Measurements from ENCODE around the gene EFCAB14. TPM values are rescaled to one million over a fixed set of nuclear protein-coding genes. Genes with fewer than 3 reads are reported as not detected.
"Not testable (repeated sequence)": the region's sequence is repeated elsewhere in the genome, so short reads cannot be mapped to it uniquely, and the experiment has no call there.

The EFCAB14 gene
- total and polyA plus RNA-seq, 5 experiments from 2014 or later: 75.9 to 99.5 (median 88.7) TPM

- peaks cover 29 to 45% (median 42%) of the 10 kb centered on the region in 4 donors for H3K4me1 Mint-ChIP-seq
- POLR2A ChIA-PET: interaction anchor here (0.5 to 1.9 kb wide), 6 partner anchors 51 to 1032 kb away, joined by 3 to 7 read pairs (median 4); partner anchors contain the start of genes ATPAF1, MKNK1, MOB3C and TMEM69
- H3K9me3 Mint-ChIP-seq: no peaks in the 10 kb centered on the region
- DNase-seq (no peak), ATAC-seq (no peak)
- H3K36me3 Mint-ChIP-seq: peaks cover 0 to 28% (median 0%) of the 10 kb centered on the region in 3 donors
- peak overlapping the region; percentile 81 to 93 (median 87) for H3K4me3 Mint-ChIP-seq
- H3K27me3 Mint-ChIP-seq: no peaks in the 10 kb centered on the region
- peak overlapping the region; percentile 78 to 95 (median 90) for H3K27ac Mint-ChIP-seq
Observed at GRCh38 chr1:46719689-46720088, 775 bp upstream of the EFCAB14 start.

- H3K27ac Mint-ChIP-seq: peak overlapping the region; percentile 78 to 95 (median 90)
- H3K36me3 Mint-ChIP-seq: peaks cover 0 to 39% (median 0%) of the 10 kb centered on the region in 3 donors
- H3K27me3 Mint-ChIP-seq: no peaks in the 10 kb centered on the region
- H3K4me3 Mint-ChIP-seq: peak overlapping the region; percentile 81 to 94 (median 90)
- H3K9me3 Mint-ChIP-seq: no peaks in the 10 kb centered on the region
- ATAC-seq (no peak), DNase-seq (no peak)
- peaks cover 31 to 47% (median 44%) of the 10 kb centered on the region in 4 donors for H3K4me1 Mint-ChIP-seq
- POLR2A ChIA-PET: interaction anchor here (1.4 to 1.9 kb wide), 3 partner anchors 50 to 114 kb away, joined by 4 to 7 read pairs (median 5); partner anchors contain the start of genes ATPAF1, MKNK1 and MOB3C
Observed at GRCh38 chr1:46718340-46718726, 581 bp downstream of the EFCAB14 start.

GRCh38 chr1:46717654-46718053 lies 1.3 kb downstream of the EFCAB14 start:
- Mint-ChIP-seq H3K27ac (peak overlapping the region; percentile 11 to 95 (median 90)), H3K4me3 (peak overlapping the region; percentile 81 to 94 (median 90)), H3K27me3 (no peaks in the 10 kb centered on the region), H3K9me3 (no peaks in the 10 kb centered on the region), H3K36me3 (peaks cover 0 to 45% (median 0%) of the 10 kb centered on the region in 3 donors), H3K4me1 (peaks cover 30 to 47% (median 44%) of the 10 kb centered on the region in 4 donors)
- ATAC-seq: no peak
- no peak for DNase-seq
- POLR2A ChIA-PET: no interaction called here

- Mint-ChIP-seq H3K27ac (peak overlapping the region in 1 of 10 donors; percentile 34), H3K4me3 (no peak overlapping the region), H3K36me3 (peaks cover 0 to 69% (median 2%) of the 10 kb centered on the region in 3 donors), H3K9me3 (no peaks in the 10 kb centered on the region), H3K27me3 (no peaks in the 10 kb centered on the region), H3K4me1 (peaks cover 32 to 51% (median 50%) of the 10 kb centered on the region in 4 donors)
- DNase-seq (no peak), ATAC-seq (no peak)
- POLR2A ChIA-PET: no interaction called here
Observed at GRCh38 chr1:46714976-46715375, 3.9 kb downstream of the EFCAB14 start.

GRCh38 chr1:46708121-46708520 lies 10.8 kb downstream of the EFCAB14 start:
- no peak for DNase-seq
- no peak for ATAC-seq
- POLR2A ChIA-PET: no interaction called here
- H3K4me1 Mint-ChIP-seq: peaks cover 13 to 42% (median 27%) of the 10 kb centered on the region in 4 donors
- no peak overlapping the region for H3K4me3 Mint-ChIP-seq
- H3K27me3 Mint-ChIP-seq: no peaks in the 10 kb centered on the region
- peaks cover 0 to 87% (median 26%) of the 10 kb centered on the region in 3 donors for H3K36me3 Mint-ChIP-seq
- H3K9me3 Mint-ChIP-seq: no peaks in the 10 kb centered on the region
- H3K27ac Mint-ChIP-seq: no peak overlapping the region

- POLR2A ChIA-PET: no interaction called here
- H3K4me1 Mint-ChIP-seq: peaks cover 21 to 61% (median 30%) of the 10 kb centered on the region in 4 donors
- H3K27ac Mint-ChIP-seq: peak overlapping the region in 2 of 10 donors; percentile 8 to 38
Observed at GRCh38 chr1:46705408-46705807, 13.5 kb downstream of the EFCAB14 start.

GRCh38 chr1:46703927-46704641 lies 14.8 kb downstream of the EFCAB14 start:
- Mint-ChIP-seq H3K9me3 (no peaks in the 10 kb centered on the region), H3K36me3 (peaks cover 0 to 88% (median 24%) of the 10 kb centered on the region in 3 donors), H3K4me3 (peak overlapping the region in 1 of 10 donors; percentile 5), H3K27me3 (no peaks in the 10 kb centered on the region), H3K27ac (peak overlapping the region in 2 of 10 donors; percentile 36 to 74), H3K4me1 (peaks cover 15 to 62% (median 30%) of the 10 kb centered on the region in 4 donors)
- POLR2A ChIA-PET: interaction anchor here (0.7 kb wide), 1 partner anchor 59 kb away, joined by 3 read pairs; no protein-coding TSS in a partner anchor
- DNase-seq: no peak
- ATAC-seq: no peak

More at GRCh38 chr1:46705408-46705807, 13.5 kb downstream of the EFCAB14 start:
- Mint-ChIP-seq H3K36me3 (peaks cover 0 to 88% (median 24%) of the 10 kb centered on the region in 3 donors), H3K9me3 (no peaks in the 10 kb centered on the region), H3K27me3 (no peaks in the 10 kb centered on the region), H3K4me3 (no peak overlapping the region)
- no peak for DNase-seq
- ATAC-seq: no peak

- DNase-seq: no peak
- Mint-ChIP-seq H3K36me3 (peaks cover 10 to 97% (median 26%) of the 10 kb centered on the region in 3 donors), H3K4me3 (no peak overlapping the region), H3K27me3 (no peaks in the 10 kb centered on the region), H3K9me3 (peaks cover 0 to 6% (median 0%) of the 10 kb centered on the region in 9 donors), H3K27ac (no peak overlapping the region), H3K4me1 (peaks cover 23 to 57% (median 35%) of the 10 kb centered on the region in 4 donors)
- POLR2A ChIA-PET: interaction anchor here (1.3 kb wide), 1 partner anchor 31 kb away, joined by 3 read pairs; the partner anchor contains the start of gene ATPAF1
- no peak for ATAC-seq
Observed at GRCh38 chr1:46699666-46700065, 19.2 kb downstream of the EFCAB14 start.

- no peak for ATAC-seq
- H3K9me3 Mint-ChIP-seq: peaks cover 0 to 6% (median 0%) of the 10 kb centered on the region in 9 donors
- DNase-seq: no peak
- H3K4me1 Mint-ChIP-seq: peaks cover 14 to 40% (median 19%) of the 10 kb centered on the region in 4 donors
- H3K27ac Mint-ChIP-seq: peak overlapping the region in 4 of 10 donors; percentile 24 to 80 (median 34)
- POLR2A ChIA-PET: no interaction called here
- H3K36me3 Mint-ChIP-seq: peaks cover 10 to 93% (median 22%) of the 10 kb centered on the region in 3 donors
- H3K4me3 Mint-ChIP-seq: no peak overlapping the region
- H3K27me3 Mint-ChIP-seq: no peaks in the 10 kb centered on the region
Observed at GRCh38 chr1:46697053-46697452, 21.9 kb downstream of the EFCAB14 start.

- POLR2A ChIA-PET, H3K27me3 Mint-ChIP-seq, H3K27ac Mint-ChIP-seq, H3K4me3 Mint-ChIP-seq, H3K9me3 Mint-ChIP-seq, ATAC-seq, DNase-seq: not testable (repeated sequence)
- Mint-ChIP-seq H3K36me3 (peaks cover 10 to 96% (median 29%) of the 10 kb centered on the region in 3 donors), H3K4me1 (peaks cover 10 to 24% (median 12%) of the 10 kb centered on the region in 4 donors)
Observed at GRCh38 chr1:46694676-46695075, 24.2 kb downstream of the EFCAB14 start.

GRCh38 chr1:46692811-46693770 lies 25.8 kb downstream of the EFCAB14 start:
- H3K36me3 Mint-ChIP-seq: peaks cover 11 to 96% (median 29%) of the 10 kb centered on the region in 3 donors
- H3K4me1 Mint-ChIP-seq: peaks cover 2 to 18% (median 5%) of the 10 kb centered on the region in 4 donors
- ATAC-seq (no peak), DNase-seq (no peak)
- H3K27me3 Mint-ChIP-seq: no peaks in the 10 kb centered on the region
- no peak overlapping the region for H3K4me3 Mint-ChIP-seq
- POLR2A ChIA-PET: no interaction called here
- peak overlapping the region in 2 of 10 donors; percentile 8 to 70 for H3K27ac Mint-ChIP-seq
- H3K9me3 Mint-ChIP-seq: peaks cover 0 to 6% (median 0%) of the 10 kb centered on the region in 9 donors
